CD4-positive, alpha-beta T cell treated with Interleukin-6 for 4 hours (primary cell): ENCODE results near the gene SLC6A19.
"Not testable (repeated sequence)": the region's sequence is repeated elsewhere in the genome, so short reads cannot be mapped to it uniquely, and the experiment has no call there.

Source experiments
- DNase-seq: peaks from one replicate; pipeline ENCODE4 v3.0.0-alpha.2; 2020; ENCODE audit warnings: mixed read lengths

The SLC6A19 gene

GRCh38 chr5:1249366-1250280 lies 48.2 kb downstream of the SLC6A19 start:
- no peak for DNase-seq

- DNase-seq, result no peak
These were observed 50.5 kb downstream of the SLC6A19 start for GRCh38 chr5:1251678-1252580.

GRCh38 chr5:1252681-1253080 lies 51.3 kb downstream of the SLC6A19 start:
- no peak for DNase-seq

GRCh38 chr5:1253456-1254105 lies 52.2 kb downstream of the SLC6A19 start:
- DNase-seq, result no peak

- DNase-seq, result no peak
These were observed 52.8 kb downstream of the SLC6A19 start for GRCh38 chr5:1254196-1254595.

- DNase-seq, result peak; percentile 69
These were observed 53.7 kb downstream of the SLC6A19 start for GRCh38 chr5:1255081-1255561.

- no peak for DNase-seq
These were observed 55.4 kb downstream of the SLC6A19 start for GRCh38 chr5:1256776-1257175.

GRCh38 chr5:1257363-1257762 lies 56.0 kb downstream of the SLC6A19 start:
- DNase-seq, result no peak

- no peak for DNase-seq
These were observed 56.4 kb downstream of the SLC6A19 start for GRCh38 chr5:1257841-1258240.

- no peak for DNase-seq
These were observed 58.5 kb downstream of the SLC6A19 start for GRCh38 chr5:1259806-1260480.

GRCh38 chr5:1261643-1262042 lies 60.2 kb downstream of the SLC6A19 start:
- DNase-seq, result no peak

GRCh38 chr5:1262381-1262780 lies 61.0 kb downstream of the SLC6A19 start:
- DNase-seq, result no peak

GRCh38 chr5:1264211-1264610 lies 62.8 kb downstream of the SLC6A19 start:
- DNase-seq, result no peak

GRCh38 chr5:1265026-1265425 lies 63.6 kb downstream of the SLC6A19 start:
- no peak for DNase-seq

GRCh38 chr5:1265461-1266455 lies 64.4 kb downstream of the SLC6A19 start:
- DNase-seq, result no peak

GRCh38 chr5:1266791-1267190 lies 65.4 kb downstream of the SLC6A19 start:
- no peak for DNase-seq

- not testable (repeated sequence) for DNase-seq
These were observed 66.1 kb downstream of the SLC6A19 start for GRCh38 chr5:1267464-1267863.

GRCh38 chr5:1268056-1268455 lies 66.7 kb downstream of the SLC6A19 start:
- no peak for DNase-seq

GRCh38 chr5:1268666-1269065 lies 67.3 kb downstream of the SLC6A19 start:
- DNase-seq, result peak; percentile 50

- DNase-seq, result no peak
These were observed 69.0 kb downstream of the SLC6A19 start for GRCh38 chr5:1270426-1270825.
